A549 (cell line): ENCODE data around the gene WDR20.

ENCODE experiments used
- BHLHE40 ChIP-seq: IDR thresholded peaks from 2 replicates; pipeline ENCODE4 v1.6.1; 2012; ENCODE audit warnings: low read depth, low read length, inconsistent platforms
- EHMT2 ChIP-seq: fragments of 200-600 bp; sonication (generic); IDR thresholded peaks from 2 replicates; pipeline ENCODE4 v1.6.1; 2016; ENCODE audit warnings: antibody characterized with exemption, low read depth, mild to moderate bottlenecking, moderate library complexity
- EP300 ChIP-seq, 2 experiments: fragments of >200 bp; sonication (Bioruptor Twin); formaldehyde crosslinking; IDR thresholded peaks; 2 replicates in 1 of 2; 3 replicates in 1 of 2; pipeline ENCODE4 v1.6.1; 2016 to 2017
- FOSL2 ChIP-seq, 2 experiments: fragments of 450-650 bp in 1 of 2; fragments of >200 bp in 1 of 2; sonication (Bioruptor Twin) in 1 of 2; formaldehyde crosslinking; IDR thresholded peaks; 2 replicates each; pipeline versions ENCODE4 v1.5.0 to v1.6.1; 2016 to 2020; ENCODE audit warnings: mild to moderate bottlenecking in 1 of 2, moderate library complexity in 1 of 2
- HOXA7 ChIP-seq: fragments of 250-450 bp; sonication (Bioruptor Pico); IDR thresholded peaks from 2 replicates; pipeline ENCODE4 v1.5.0; 2020; ENCODE audit warnings: mild to moderate bottlenecking, moderate library complexity
- POLR2A ChIP-seq: IDR thresholded peaks from 2 replicates; pipeline ENCODE4 v1.6.1; 2012; ENCODE audit warnings: mild to moderate bottlenecking, low read length
- POLR2AphosphoS2 ChIP-seq: conservative IDR thresholded peaks from 2 replicates; pipeline ENCODE4 v1.6.1; 2012; ENCODE audit warnings: low read length, improper control_type of control experiment, inconsistent platforms
- RFX5 ChIP-seq: fragments of 450-650 bp; IDR thresholded peaks from 2 replicates; pipeline ENCODE4 v1.7.1; 2014; ENCODE audit warnings: antibody characterized with exemption, mild to moderate bottlenecking, moderate library complexity
- RNF2 ChIP-seq: fragments of 200-600 bp; sonication (generic); IDR thresholded peaks from 2 replicates; pipeline ENCODE4 v1.6.1; 2016; ENCODE audit warnings: low read depth, mild to moderate bottlenecking, antibody characterized with exemption, moderate library complexity, borderline replicate concordance
- TF ChIP-seq, protein P1 (sequence below): fragments of 150-350 bp; IDR thresholded peaks from 2 replicates; pipeline ENCODE4 v1.6.1; 2014; ENCODE audit warnings: low read depth, mild to moderate bottlenecking, low read length
- TF ChIP-seq, protein P2 (sequence below): fragments of >200 bp; sonication (Bioruptor Twin); formaldehyde crosslinking; IDR thresholded peaks from 3 replicates; pipeline ENCODE4 v1.5.1; 2016
- TF ChIP-seq, protein P3 (sequence below): fragments of 450-650 bp; IDR thresholded peaks from 2 replicates; pipeline ENCODE4 v1.6.1; 2014; ENCODE audit warnings: antibody characterized with exemption

DNA sequence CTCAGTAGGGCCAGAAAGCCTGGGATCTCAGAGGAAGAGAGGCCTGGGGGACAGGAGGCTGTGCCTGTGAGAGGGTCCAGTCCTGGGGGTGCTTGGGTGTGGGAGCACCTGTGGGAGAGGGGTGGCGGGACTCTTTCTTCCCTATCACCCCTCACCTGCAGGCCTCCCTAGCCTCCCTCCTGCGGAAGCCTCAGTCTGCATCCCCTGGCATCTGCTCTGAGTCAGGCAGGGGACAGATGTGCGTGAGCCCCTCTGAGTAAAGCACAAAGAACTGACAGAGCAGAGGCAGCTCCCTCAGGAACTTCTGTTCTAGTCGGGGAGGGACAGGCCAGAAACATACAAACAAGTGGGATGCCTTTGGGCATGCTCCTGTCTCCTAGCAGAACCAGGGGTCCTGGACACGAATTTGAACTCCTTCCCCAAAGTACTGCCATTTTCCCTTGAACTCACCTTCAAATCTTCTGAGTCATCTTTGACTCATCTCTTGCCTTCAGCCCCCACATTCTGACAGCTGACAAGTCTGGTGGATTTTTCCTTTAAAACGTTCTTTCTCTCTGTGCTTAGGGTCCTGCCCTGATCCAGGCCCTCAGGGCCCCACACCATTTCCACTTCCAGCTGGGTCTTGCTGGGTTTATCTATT is 44.3 kb upstream of the WDR20 start:
- TF ChIP-seq, protein P1, sequence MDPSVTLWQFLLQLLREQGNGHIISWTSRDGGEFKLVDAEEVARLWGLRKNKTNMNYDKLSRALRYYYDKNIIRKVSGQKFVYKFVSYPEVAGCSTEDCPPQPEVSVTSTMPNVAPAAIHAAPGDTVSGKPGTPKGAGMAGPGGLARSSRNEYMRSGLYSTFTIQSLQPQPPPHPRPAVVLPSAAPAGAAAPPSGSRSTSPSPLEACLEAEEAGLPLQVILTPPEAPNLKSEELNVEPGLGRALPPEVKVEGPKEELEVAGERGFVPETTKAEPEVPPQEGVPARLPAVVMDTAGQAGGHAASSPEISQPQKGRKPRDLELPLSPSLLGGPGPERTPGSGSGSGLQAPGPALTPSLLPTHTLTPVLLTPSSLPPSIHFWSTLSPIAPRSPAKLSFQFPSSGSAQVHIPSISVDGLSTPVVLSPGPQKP, result no peak
- TF ChIP-seq, protein P2, sequence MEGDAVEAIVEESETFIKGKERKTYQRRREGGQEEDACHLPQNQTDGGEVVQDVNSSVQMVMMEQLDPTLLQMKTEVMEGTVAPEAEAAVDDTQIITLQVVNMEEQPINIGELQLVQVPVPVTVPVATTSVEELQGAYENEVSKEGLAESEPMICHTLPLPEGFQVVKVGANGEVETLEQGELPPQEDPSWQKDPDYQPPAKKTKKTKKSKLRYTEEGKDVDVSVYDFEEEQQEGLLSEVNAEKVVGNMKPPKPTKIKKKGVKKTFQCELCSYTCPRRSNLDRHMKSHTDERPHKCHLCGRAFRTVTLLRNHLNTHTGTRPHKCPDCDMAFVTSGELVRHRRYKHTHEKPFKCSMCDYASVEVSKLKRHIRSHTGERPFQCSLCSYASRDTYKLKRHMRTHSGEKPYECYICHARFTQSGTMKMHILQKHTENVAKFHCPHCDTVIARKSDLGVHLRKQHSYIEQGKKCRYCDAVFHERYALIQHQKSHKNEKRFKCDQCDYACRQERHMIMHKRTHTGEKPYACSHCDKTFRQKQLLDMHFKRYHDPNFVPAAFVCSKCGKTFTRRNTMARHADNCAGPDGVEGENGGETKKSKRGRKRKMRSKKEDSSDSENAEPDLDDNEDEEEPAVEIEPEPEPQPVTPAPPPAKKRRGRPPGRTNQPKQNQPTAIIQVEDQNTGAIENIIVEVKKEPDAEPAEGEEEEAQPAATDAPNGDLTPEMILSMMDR, result no peak
- TF ChIP-seq EHMT2 (no peak), POLR2A (no peak), EP300 (IDR thresholded peaks at IDR 0.05) (no peak), POLR2AphosphoS2 (no peak), RFX5 (no peak), RNF2 (no peak), FOSL2 (IDR thresholded peaks at IDR 0.05) (peak; percentile 11; the same call in 1 of the 2 replicates), FOSL2 (CRISPR knock-in tag; IDR thresholded peaks at IDR 0.05) (no peak; the same call in 1 of the 2 replicates), BHLHE40 (no peak), HOXA7 (CRISPR knock-in tag) (no peak)
- TF ChIP-seq, protein P3, sequence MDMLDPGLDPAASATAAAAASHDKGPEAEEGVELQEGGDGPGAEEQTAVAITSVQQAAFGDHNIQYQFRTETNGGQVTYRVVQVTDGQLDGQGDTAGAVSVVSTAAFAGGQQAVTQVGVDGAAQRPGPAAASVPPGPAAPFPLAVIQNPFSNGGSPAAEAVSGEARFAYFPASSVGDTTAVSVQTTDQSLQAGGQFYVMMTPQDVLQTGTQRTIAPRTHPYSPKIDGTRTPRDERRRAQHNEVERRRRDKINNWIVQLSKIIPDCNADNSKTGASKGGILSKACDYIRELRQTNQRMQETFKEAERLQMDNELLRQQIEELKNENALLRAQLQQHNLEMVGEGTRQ, result no peak
